Activated CD8-positive, alpha-beta T cell treated with anti-CD3 and anti-CD28 coated beads, Interleukin-2, amount 10 ng/mL, durations not matched to agents 7 days and 5 days (primary cell): Measurements from ENCODE around the gene CHRNG. TPM values are rescaled to one million over a fixed set of nuclear protein-coding genes. Genes with fewer than 3 reads are reported as not detected.

Experiments
- ATAC-seq: fragments of 150-1000 bp; cut with Tn5 transposase; one replicate; pipeline ENCODE4 v1.10.0; 2021; ENCODE audit warnings: moderate library complexity
- CTCF ChIA-PET: fragments of 350-600 bp; sonication (Branson Sonifier 250); formaldehyde crosslinking; loops from one replicate; lab custom pipeline; 2021; ENCODE audit warnings: antibody characterized with exemption; lab: Charles Lee
- POLR2A ChIA-PET: fragments of 350-600 bp; sonication (Branson Sonifier 250); formaldehyde crosslinking; loops from one replicate; lab custom pipeline; 2021; ENCODE audit warnings: antibody characterized with exemption; lab: Charles Lee
- DNase-seq: peaks from one replicate; pipeline ENCODE4 v3.0.0-alpha.2; 2020
- H3K27ac Mint-ChIP-seq: one replicate; pipeline ENCODE4 v1.8.0; 2021; ENCODE audit warnings: mild to moderate bottlenecking, mixed read lengths
- H3K27me3 Mint-ChIP-seq: one replicate; pipeline ENCODE4 v1.8.0; 2021; ENCODE audit warnings: low read depth, mixed read lengths
- H3K36me3 Mint-ChIP-seq: one replicate; pipeline ENCODE4 v1.8.0; 2021; ENCODE audit warnings: low read depth, mixed read lengths
- H3K4me1 Mint-ChIP-seq: one replicate; pipeline ENCODE4 v1.8.0; 2021; ENCODE audit warnings: low read depth, mixed read lengths
- H3K4me3 Mint-ChIP-seq: one replicate; pipeline ENCODE4 v1.8.0; 2021; ENCODE audit warnings: mild to moderate bottlenecking, mixed read lengths
- H3K9me3 Mint-ChIP-seq: one replicate; pipeline ENCODE4 v1.8.0; 2022; ENCODE audit warnings: mixed read lengths; ENCODE audit not compliant: insufficient read depth
- total RNA-seq, 2 experiments: library from RNA; stranded (reverse); gene quantifications; one replicate each; pipeline ENCODE4 v1.2.3, GENCODE V29; 2021

CHRNG gene
- total RNA-seq, 2 experiments from 2014 or later: not detected

GRCh38 chr2:232513353-232513752 is 26.1 kb upstream of the CHRNG start:
- Mint-ChIP-seq H3K4me1 (no peaks in the 10 kb centered on the region), H3K36me3 (no peaks in the 10 kb centered on the region), H3K4me3 (no peak overlapping the region), H3K9me3 (no peaks in the 10 kb centered on the region), H3K27ac (no peak overlapping the region), H3K27me3 (peaks cover 4% of the 10 kb centered on the region)
- no peak for DNase-seq
- no peak for ATAC-seq
- ChIA-PET POLR2A (no interaction called here), CTCF (no interaction called here)

DNA sequence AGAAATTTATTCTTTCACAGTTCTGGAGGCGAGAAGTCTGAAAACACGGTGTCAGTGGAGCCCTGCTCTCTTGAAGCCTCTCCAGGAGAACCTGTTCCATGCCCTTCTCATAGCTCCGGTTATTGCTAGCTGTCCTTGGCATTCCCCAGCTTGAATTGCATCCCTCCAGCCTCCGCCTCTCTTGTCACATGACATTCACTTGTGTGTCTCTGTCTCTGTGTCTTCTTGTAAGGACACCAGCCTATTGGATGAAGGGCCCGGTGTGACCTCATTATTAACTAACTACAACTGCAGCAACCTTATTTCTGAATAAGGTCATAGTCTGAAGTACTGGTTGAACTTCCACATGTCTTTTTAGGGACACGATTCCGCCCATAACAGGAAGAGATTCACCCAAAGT is 23.9 kb upstream of the CHRNG start:
- DNase-seq: no peak
- H3K27ac Mint-ChIP-seq: no peak overlapping the region
- H3K27me3 Mint-ChIP-seq: peaks cover 6% of the 10 kb centered on the region
- H3K36me3 Mint-ChIP-seq: no peaks in the 10 kb centered on the region
- no peaks in the 10 kb centered on the region for H3K9me3 Mint-ChIP-seq
- no peaks in the 10 kb centered on the region for H3K4me1 Mint-ChIP-seq
- CTCF ChIA-PET: no interaction called here
- H3K4me3 Mint-ChIP-seq: no peak overlapping the region
- POLR2A ChIA-PET: no interaction called here
- no peak for ATAC-seq

GRCh38 chr2:232516551-232516950 is 22.9 kb upstream of the CHRNG start:
- no peak for DNase-seq
- Mint-ChIP-seq H3K27ac (no peak overlapping the region), H3K4me3 (no peak overlapping the region), H3K9me3 (no peaks in the 10 kb centered on the region), H3K36me3 (no peaks in the 10 kb centered on the region), H3K27me3 (peaks cover 9% of the 10 kb centered on the region), H3K4me1 (peaks cover 2% of the 10 kb centered on the region)
- ATAC-seq: no peak
- CTCF ChIA-PET: no interaction called here
- POLR2A ChIA-PET: no interaction called here

GRCh38 chr2:232518844-232519243 is 20.6 kb upstream of the CHRNG start:
- no peak for ATAC-seq
- CTCF ChIA-PET: no interaction called here
- H3K4me3 Mint-ChIP-seq: no peak overlapping the region

GRCh38 chr2:232519581-232520438 is 19.7 kb upstream of the CHRNG start, which contains the start of gene PRSS56:
PRSS56 (plus strand) TSS chr2:232520388; CDS start chr2:232520599, 211 bp downstream.
- DNase-seq: no peak
- no peaks in the 10 kb centered on the region for H3K9me3 Mint-ChIP-seq
- no peak within 1 kb of the TSS for H3K4me3 Mint-ChIP-seq
- no peak for ATAC-seq
- CTCF ChIA-PET: interaction anchor here (2.4 kb wide), 1 partner anchor 73 kb away, joined by 11 read pairs; no protein-coding TSS in a partner anchor
- POLR2A ChIA-PET: no interaction called here
- no peaks in the 10 kb centered on the region for H3K36me3 Mint-ChIP-seq
- H3K27me3 Mint-ChIP-seq: peaks cover 24% of the 10 kb centered on the region
- H3K27ac Mint-ChIP-seq: no peak within 1 kb of the TSS
- H3K4me1 Mint-ChIP-seq: peaks cover 9% of the 10 kb centered on the region

More at GRCh38 chr2:232518844-232519243, 20.6 kb upstream of the CHRNG start:
- Mint-ChIP-seq H3K4me1 (peaks cover 6% of the 10 kb centered on the region), H3K27ac (no peak overlapping the region), H3K27me3 (peaks cover 17% of the 10 kb centered on the region), H3K9me3 (no peaks in the 10 kb centered on the region), H3K36me3 (no peaks in the 10 kb centered on the region)
- no peak for DNase-seq
- POLR2A ChIA-PET: no interaction called here

DNA sequence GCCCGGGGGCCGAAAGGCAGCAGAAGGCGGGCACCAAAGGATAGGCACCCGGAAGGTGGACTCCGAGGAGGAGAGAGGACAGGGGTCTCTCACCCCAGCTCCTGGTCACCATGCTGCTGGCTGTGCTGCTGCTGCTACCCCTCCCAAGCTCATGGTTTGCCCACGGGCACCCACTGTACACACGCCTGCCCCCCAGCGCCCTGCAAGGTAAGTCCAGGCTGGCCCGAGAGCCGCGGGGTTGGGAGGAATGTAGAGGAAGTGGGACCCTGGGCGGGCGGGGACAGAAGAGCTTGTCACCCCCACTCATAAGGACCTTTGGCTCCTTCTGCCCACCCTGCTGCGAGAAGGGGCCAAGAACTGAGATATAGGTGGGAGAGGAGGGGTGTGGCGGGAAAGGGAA is 19.0 kb upstream of the CHRNG start:
- no peak overlapping the region for H3K27ac Mint-ChIP-seq
- POLR2A ChIA-PET: no interaction called here
- ATAC-seq: no peak
- peaks cover 9% of the 10 kb centered on the region for H3K4me1 Mint-ChIP-seq
- no peaks in the 10 kb centered on the region for H3K9me3 Mint-ChIP-seq
- CTCF ChIA-PET: interaction anchor here (2.4 kb wide), 1 partner anchor 73 kb away, joined by 11 read pairs; no protein-coding TSS in a partner anchor
- no peaks in the 10 kb centered on the region for H3K36me3 Mint-ChIP-seq
- H3K27me3 Mint-ChIP-seq: peaks cover 26% of the 10 kb centered on the region
- DNase-seq: no peak
- H3K4me3 Mint-ChIP-seq: no peak overlapping the region

- ChIA-PET POLR2A (no interaction called here), CTCF (interaction anchor here (2.4 to 2.5 kb wide), 2 partner anchors 11 to 74 kb away, joined by 10 to 11 read pairs; no protein-coding TSS in a partner anchor)
- Mint-ChIP-seq H3K4me1 (peaks cover 9% of the 10 kb centered on the region), H3K27ac (no peak overlapping the region), H3K4me3 (no peak overlapping the region), H3K27me3 (peaks cover 26% of the 10 kb centered on the region), H3K36me3 (no peaks in the 10 kb centered on the region), H3K9me3 (no peaks in the 10 kb centered on the region)
- ATAC-seq: no peak
- DNase-seq: no peak
Measured at GRCh38 chr2:232521098-232521497, 18.4 kb upstream of the CHRNG start.

- no peaks in the 10 kb centered on the region for H3K9me3 Mint-ChIP-seq
- ChIA-PET POLR2A (no interaction called here), CTCF (interaction anchor here (0.9 to 2.6 kb wide), 6 partner anchors 10 to 352 kb away, joined by 3 to 12 read pairs (median 8); no protein-coding TSS in a partner anchor)
- H3K27ac Mint-ChIP-seq: no peak overlapping the region
- peak; percentile 79 for ATAC-seq
- peaks cover 9% of the 10 kb centered on the region for H3K4me1 Mint-ChIP-seq
- DNase-seq: peak; percentile 70
- no peaks in the 10 kb centered on the region for H3K36me3 Mint-ChIP-seq
- no peak overlapping the region for H3K4me3 Mint-ChIP-seq
- H3K27me3 Mint-ChIP-seq: peaks cover 30% of the 10 kb centered on the region
Measured at GRCh38 chr2:232521959-232522622, 17.4 kb upstream of the CHRNG start.

DNA sequence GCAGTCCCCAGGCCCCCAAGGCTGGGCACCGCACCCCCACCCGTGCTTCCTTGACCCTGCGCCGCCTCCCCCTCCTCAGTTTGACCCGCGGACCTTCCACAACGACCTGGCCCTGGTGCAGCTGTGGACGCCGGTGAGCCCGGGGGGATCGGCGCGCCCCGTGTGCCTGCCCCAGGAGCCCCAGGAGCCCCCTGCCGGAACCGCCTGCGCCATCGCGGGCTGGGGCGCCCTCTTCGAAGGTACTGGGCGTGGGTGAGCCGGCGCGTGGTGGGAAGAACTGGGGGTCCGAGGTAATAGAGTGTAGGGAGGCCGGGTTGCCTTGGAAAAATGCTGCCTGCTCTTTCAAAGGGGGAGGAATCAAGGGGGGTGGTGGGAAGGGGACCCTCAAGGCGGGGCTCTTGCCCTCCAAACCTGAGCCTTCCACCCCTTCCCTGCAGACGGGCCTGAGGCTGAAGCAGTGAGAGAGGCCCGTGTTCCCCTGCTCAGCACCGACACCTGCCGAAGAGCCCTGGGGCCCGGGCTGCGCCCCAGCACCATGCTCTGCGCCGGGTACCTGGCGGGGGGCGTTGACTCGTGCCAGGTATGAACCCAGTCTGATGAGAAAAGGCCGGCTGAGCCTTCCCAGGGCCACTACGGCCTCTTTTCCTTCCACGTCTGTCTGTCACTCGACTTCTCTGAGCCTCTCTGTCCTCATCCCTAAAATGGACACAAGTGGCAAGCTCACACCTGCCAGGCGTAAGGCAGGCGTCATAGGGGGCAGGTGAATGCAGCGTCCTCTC is 16.7 kb upstream of the CHRNG start:
- POLR2A ChIA-PET: no interaction called here
- H3K4me1 Mint-ChIP-seq: peaks cover 9% of the 10 kb centered on the region
- CTCF ChIA-PET: interaction anchor here (0.9 to 2.6 kb wide), 6 partner anchors 9 to 352 kb away, joined by 3 to 12 read pairs (median 4); no protein-coding TSS in a partner anchor
- no peak overlapping the region for H3K27ac Mint-ChIP-seq
- no peak for DNase-seq
- H3K36me3 Mint-ChIP-seq: no peaks in the 10 kb centered on the region
- H3K27me3 Mint-ChIP-seq: peaks cover 33% of the 10 kb centered on the region
- H3K4me3 Mint-ChIP-seq: no peak overlapping the region
- H3K9me3 Mint-ChIP-seq: no peaks in the 10 kb centered on the region
- no peak for ATAC-seq

DNA sequence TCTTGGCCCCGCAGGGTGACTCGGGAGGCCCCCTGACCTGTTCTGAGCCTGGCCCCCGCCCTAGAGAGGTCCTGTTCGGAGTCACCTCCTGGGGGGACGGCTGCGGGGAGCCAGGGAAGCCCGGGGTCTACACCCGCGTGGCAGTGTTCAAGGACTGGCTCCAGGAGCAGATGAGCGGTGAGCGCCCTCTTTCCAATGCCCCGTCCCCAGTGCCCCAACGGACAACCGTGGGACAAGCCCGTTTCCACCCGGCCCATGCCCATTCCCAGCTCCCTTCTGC is 16.1 kb upstream of the CHRNG start:
- Mint-ChIP-seq H3K4me3 (no peak overlapping the region), H3K27ac (no peak overlapping the region), H3K4me1 (peaks cover 10% of the 10 kb centered on the region), H3K27me3 (peaks cover 36% of the 10 kb centered on the region), H3K9me3 (no peaks in the 10 kb centered on the region), H3K36me3 (no peaks in the 10 kb centered on the region)
- DNase-seq (no peak), ATAC-seq (no peak)
- ChIA-PET POLR2A (no interaction called here), CTCF (interaction anchor here (1.0 to 2.6 kb wide), 6 partner anchors 9 to 110 kb away, joined by 3 to 12 read pairs (median 4); no protein-coding TSS in a partner anchor)
